Trophoblast cell (in vitro differentiated cells and primary cell): ENCODE results near the gene MKI67.

Source experiments
- DNase-seq, 2 donors: peaks; one replicate each; pipeline ENCODE4 v3.0.0-alpha.2; 2016
- H2AFZ ChIP-seq: 2 replicates; pipeline ENCODE4 v1.6.1; 2013; ENCODE audit warnings: low read length, moderate library complexity, mild to moderate bottlenecking; ENCODE audit not compliant: insufficient read depth, poor library complexity
- H2AK5ac ChIP-seq: 2 replicates; pipeline ENCODE4 v1.6.1; 2013; ENCODE audit warnings: mild to moderate bottlenecking, low read length
- H2BK120ac ChIP-seq: 2 replicates; pipeline ENCODE4 v1.6.1; 2013; ENCODE audit warnings: low read length, mild to moderate bottlenecking, moderate library complexity; ENCODE audit not compliant: insufficient read depth, poor library complexity
- H2BK12ac ChIP-seq: 2 replicates; pipeline ENCODE4 v1.6.1; 2013; ENCODE audit warnings: mild to moderate bottlenecking, low read length, moderate library complexity
- H2BK5ac ChIP-seq: 2 replicates; pipeline ENCODE4 v1.6.1; 2013; ENCODE audit warnings: low read length, low read depth, moderate library complexity, mild to moderate bottlenecking; ENCODE audit not compliant: poor library complexity
- H3K14ac ChIP-seq: 2 replicates; pipeline ENCODE4 v1.6.1; 2013; ENCODE audit warnings: mild to moderate bottlenecking, low read length
- H3K18ac ChIP-seq: 2 replicates; pipeline ENCODE4 v1.6.1; 2013; ENCODE audit warnings: mild to moderate bottlenecking, low read length
- H3K23ac ChIP-seq: 2 replicates; pipeline ENCODE4 v1.6.1; 2013; ENCODE audit warnings: low read length
- H3K27ac ChIP-seq: 2 replicates; pipeline ENCODE4 v1.5.1; 2013; ENCODE audit warnings: low read depth, mild to moderate bottlenecking, inconsistent platforms, low read length, moderate library complexity
- H3K27me3 ChIP-seq: 2 replicates; pipeline ENCODE4 v1.6.1; 2013; ENCODE audit warnings: inconsistent platforms, mild to moderate bottlenecking, low read length, moderate library complexity; ENCODE audit not compliant: insufficient read depth
- H3K36me3 ChIP-seq, 2 experiments: 1 replicate in 1 of 2; 2 replicates in 1 of 2; pipeline ENCODE4 v1.6.1; 2013; ENCODE audit warnings: low read length in 2 of 2, mild to moderate bottlenecking in 2 of 2, moderate library complexity in 1 of 2; ENCODE audit not compliant: insufficient read depth in 2 of 2, control insufficient read depth in 1 of 2
- H3K4ac ChIP-seq: 2 replicates; pipeline ENCODE4 v1.6.1; 2013; ENCODE audit warnings: low read depth, mild to moderate bottlenecking, low read length, moderate library complexity
- H3K4me1 ChIP-seq, 2 experiments: 1 replicate in 1 of 2; 2 replicates in 1 of 2; pipeline ENCODE4 v1.6.1; 2013; ENCODE audit warnings: low read length in 2 of 2, mild to moderate bottlenecking in 2 of 2, moderate library complexity in 1 of 2; ENCODE audit not compliant: insufficient read depth in 2 of 2, control insufficient read depth in 1 of 2
- H3K4me2 ChIP-seq: 2 replicates; pipeline ENCODE4 v1.6.1; 2013; ENCODE audit warnings: inconsistent platforms, mild to moderate bottlenecking, low read length, moderate library complexity
- H3K4me3 ChIP-seq: 2 replicates; pipeline ENCODE4 v1.5.1; 2013; ENCODE audit warnings: mild to moderate bottlenecking, low read depth, low read length, inconsistent platforms
- H3K79me1 ChIP-seq: one replicate; pipeline ENCODE4 v1.6.1; 2013; ENCODE audit warnings: low read length
- H3K79me2 ChIP-seq: 2 replicates; pipeline ENCODE4 v1.6.1; 2013; ENCODE audit warnings: low read length, mild to moderate bottlenecking; ENCODE audit not compliant: control insufficient read depth, insufficient read depth, poor library complexity
- H3K9ac ChIP-seq: 2 replicates; pipeline ENCODE4 v1.6.1; 2013; ENCODE audit warnings: mild to moderate bottlenecking, low read length
- H3K9me3 ChIP-seq: 2 replicates; pipeline ENCODE4 v1.6.1; 2013; ENCODE audit warnings: low read depth, mild to moderate bottlenecking, control low read depth, inconsistent platforms, low read length; ENCODE audit not compliant: insufficient read depth
- H4K12ac ChIP-seq: 2 replicates; pipeline ENCODE4 v1.6.1; 2013; ENCODE audit warnings: low read depth, mild to moderate bottlenecking, low read length, moderate library complexity
- H4K8ac ChIP-seq: 2 replicates; pipeline ENCODE4 v1.6.1; 2013; ENCODE audit warnings: low read depth, mild to moderate bottlenecking, low read length, moderate library complexity
- H4K91ac ChIP-seq: one replicate; pipeline ENCODE4 v1.6.1; 2013; ENCODE audit warnings: low read depth, mild to moderate bottlenecking, low read length, moderate library complexity
- WGBS: extraction: QIAGEN DNeasy Blood & Tissue Kit; methylation state at CpG from one replicate; pipeline ENCODE4 v1.1.7; 2013; ENCODE audit warnings: missing lambda C conversion rate; ENCODE audit not compliant: insufficient read length, insufficient coverage; ENCODE audit errors: extremely low coverage; 5-methylcytosine and 5-hydroxymethylcytosine counted together

The MKI67 gene

DNA sequence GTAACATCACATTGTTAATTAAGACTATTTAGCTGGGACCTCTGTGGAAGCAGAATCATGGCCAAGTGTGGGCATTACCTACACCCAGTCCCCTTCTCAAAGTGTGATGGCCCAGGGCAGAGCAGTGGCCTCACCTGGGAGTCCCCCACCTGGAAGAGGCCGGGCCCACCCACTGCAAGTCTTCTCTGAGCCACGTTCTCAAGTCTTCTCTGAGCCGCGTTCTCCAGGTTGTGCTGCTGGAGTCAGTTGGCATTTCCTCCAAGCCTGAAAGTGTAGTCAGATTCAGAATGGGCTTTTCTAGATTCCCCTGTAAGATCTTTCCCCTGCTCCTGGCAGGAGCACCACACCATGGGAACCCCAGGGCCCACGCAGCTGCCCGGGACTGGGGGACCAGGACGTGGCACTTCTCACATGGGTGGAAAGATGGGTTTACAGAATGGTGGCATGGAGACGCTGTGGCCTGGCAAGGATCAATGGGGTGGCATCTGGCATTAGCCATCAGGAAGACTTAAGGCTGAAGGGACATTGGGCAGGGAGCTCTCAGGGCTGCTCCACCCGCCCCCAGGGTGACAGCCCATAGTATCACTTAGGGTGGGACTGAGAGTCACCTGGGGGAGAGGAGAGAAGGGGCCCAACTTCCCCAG, 68.0 kb downstream of the MKI67 start:
- no peak for DNase-seq
- Histone ChIP-seq H2AFZ (no peak overlapping the region), H2BK5ac (no peak overlapping the region), H3K27me3 (no peaks in the 10 kb centered on the region), H3K9ac (no peak overlapping the region), H3K4me3 (no peak overlapping the region), H2AK5ac (no peak overlapping the region), H2BK12ac (no peak overlapping the region), H3K79me2 (no peaks in the 10 kb centered on the region), H3K79me1 (no peaks in the 10 kb centered on the region), H3K4me1 (peaks cover 6 to 9% of the 10 kb centered on the region in 2 experiments), H3K23ac (no peak overlapping the region), H3K9me3 (peaks cover 10% of the 10 kb centered on the region), H2BK120ac (no peak overlapping the region), H3K14ac (no peak overlapping the region), H4K12ac (no peak overlapping the region), H3K4ac (no peak overlapping the region), H3K27ac (no peak overlapping the region), H3K18ac (no peak overlapping the region), H4K8ac (no peak overlapping the region), H3K36me3 (peaks cover 24 to 25% of the 10 kb centered on the region in 2 experiments), H4K91ac (no peak overlapping the region), H3K4me2 (no peak overlapping the region)
- WGBS = no CpG with 5 or more reads among the region's 9 CpGs

DNA sequence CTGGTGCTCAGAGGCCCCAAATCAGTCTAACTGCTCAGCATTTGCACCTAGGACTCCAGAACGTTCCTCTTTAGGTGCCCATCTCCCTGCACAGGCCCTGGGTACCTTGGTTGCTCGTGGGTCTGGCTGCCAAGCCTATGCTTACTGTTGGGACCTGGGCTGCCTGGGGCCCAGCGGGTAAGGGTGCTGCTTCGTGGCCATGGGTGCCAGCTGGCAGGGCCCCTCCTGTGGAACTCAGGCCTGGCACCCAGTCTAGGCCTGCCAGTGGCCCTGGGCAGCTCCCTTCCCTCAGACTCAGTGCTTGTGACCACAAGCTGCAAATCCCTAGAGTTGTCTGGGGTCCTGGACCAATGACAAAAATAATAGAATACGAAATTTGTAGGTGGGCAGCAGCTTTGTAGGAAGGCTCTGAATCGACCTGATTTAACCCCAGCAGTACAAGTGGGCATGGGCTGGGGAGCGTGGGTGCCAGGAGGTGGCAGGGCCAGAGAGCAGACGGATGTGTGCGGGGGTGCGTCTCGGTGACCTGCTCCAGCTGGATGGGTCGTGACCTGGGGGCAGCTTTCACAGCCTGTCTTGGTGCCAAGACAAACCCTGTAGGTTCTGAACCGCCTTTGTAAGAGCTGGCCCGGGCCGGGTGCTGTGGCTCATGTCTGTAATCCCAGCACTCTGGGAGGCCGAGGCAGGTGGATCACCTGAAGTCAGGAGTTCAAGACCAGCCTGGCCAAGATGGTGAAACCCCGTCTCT, 69.7 kb downstream of the MKI67 start:
- H3K79me2 ChIP-seq = no peaks in the 10 kb centered on the region
- peaks cover 10% of the 10 kb centered on the region for H3K9me3 ChIP-seq
- no peak overlapping the region for H3K4ac ChIP-seq
- H3K14ac ChIP-seq = no peak overlapping the region
- H3K23ac ChIP-seq = no peak overlapping the region
- no peak overlapping the region for H2BK12ac ChIP-seq
- no peak for DNase-seq
- no peaks in the 10 kb centered on the region for H3K27me3 ChIP-seq
- H2BK120ac ChIP-seq = no peak overlapping the region
- H3K9ac ChIP-seq = no peak overlapping the region
- no peak overlapping the region for H4K8ac ChIP-seq
- no peak overlapping the region for H2AK5ac ChIP-seq
- peaks cover 0 to 5% of the 10 kb centered on the region in 2 experiments for H3K4me1 ChIP-seq
- H4K12ac ChIP-seq = no peak overlapping the region
- no peak overlapping the region for H3K18ac ChIP-seq
- H3K27ac ChIP-seq = no peak overlapping the region
- no CpG with 5 or more reads among the region's 17 CpGs for WGBS
- H3K4me2 ChIP-seq = no peak overlapping the region
- no peak overlapping the region for H2BK5ac ChIP-seq
- peaks cover 26 to 29% of the 10 kb centered on the region in 2 experiments for H3K36me3 ChIP-seq
- H2AFZ ChIP-seq = no peak overlapping the region
- no peak overlapping the region for H3K4me3 ChIP-seq
- no peak overlapping the region for H4K91ac ChIP-seq
- no peaks in the 10 kb centered on the region for H3K79me1 ChIP-seq

DNA sequence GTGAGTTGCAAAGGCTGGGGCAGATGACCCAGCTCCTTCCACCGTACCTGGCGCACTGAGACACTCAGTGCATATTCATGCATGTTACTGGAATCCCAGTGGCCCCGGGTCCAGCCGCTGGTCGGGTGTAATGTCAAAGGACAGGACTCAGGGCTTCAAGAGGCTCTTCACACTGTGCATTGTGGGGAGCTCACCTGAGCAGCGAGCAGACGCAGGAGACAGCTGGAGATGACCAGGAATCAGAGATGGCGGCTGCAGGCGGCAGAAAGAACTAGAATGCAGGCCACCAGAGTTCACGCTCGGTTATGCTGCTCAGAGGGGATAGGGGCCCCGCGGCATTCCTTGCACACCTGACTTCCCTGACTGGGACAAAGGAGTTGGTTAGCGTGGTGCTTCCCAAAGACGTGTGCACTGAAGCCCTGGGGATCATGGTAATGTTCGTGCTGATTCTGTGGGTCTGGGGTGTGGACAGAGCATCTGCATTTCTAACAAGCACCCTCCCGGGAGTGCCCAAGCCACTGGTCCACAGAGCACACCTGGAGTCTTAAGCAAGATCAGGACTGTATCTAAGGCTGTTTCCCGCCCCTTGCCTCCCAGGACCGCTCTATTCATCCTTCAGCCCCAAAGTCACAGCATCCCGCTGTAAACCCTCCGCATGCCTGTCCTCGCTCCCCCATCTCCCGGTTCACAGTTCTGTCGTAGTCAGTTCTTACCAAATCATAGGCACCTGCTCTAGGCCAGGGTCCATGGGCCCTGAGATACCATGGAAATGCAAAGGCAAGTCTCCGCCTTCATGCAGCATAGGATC, 71.0 kb downstream of the MKI67 start:
- no peak overlapping the region for H2AFZ ChIP-seq
- WGBS = no CpG with 5 or more reads among the region's 25 CpGs
- peaks cover 7% of the 10 kb centered on the region for H3K9me3 ChIP-seq

DNA sequence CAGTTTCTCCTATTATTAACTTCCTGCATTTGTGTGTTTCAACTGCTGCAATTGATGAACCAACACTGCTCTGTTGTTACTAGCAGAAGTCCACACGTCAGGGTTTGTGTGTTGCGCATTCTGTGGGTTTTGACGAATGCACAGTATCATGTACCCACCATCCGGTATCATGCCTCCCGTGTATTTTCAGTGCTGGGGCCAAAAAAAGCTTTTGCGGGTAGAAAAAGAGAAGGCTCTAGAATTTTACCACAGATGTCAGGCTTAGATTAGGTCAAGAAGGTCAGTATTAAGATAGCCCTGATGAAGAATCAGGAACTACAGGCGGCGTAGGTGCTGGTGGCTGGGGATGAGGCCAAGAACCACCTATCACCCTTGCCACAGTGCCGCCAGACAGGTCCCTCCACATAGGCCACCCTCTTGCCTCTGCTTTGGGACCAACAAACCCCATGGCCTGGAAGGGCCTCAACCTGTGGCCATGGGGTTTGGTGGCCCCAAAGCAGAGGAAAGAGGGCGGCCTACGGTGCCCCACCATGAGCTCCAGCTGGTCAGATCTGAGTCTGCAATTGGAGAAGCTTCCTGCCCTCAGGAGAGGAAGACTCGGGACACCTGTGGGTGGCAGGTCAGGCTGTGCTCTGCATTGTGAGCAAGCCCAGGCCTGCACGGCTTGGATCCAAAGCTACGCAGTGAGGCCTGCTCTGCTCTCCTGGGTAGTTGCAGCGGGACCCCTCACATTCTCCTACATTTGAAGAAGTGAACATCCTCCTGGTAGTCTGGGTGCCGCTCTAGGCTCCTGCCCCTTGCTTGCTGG, 71.9 kb downstream of the MKI67 start:
- peaks cover 3% of the 10 kb centered on the region for H3K9me3 ChIP-seq
- H3K4me2 ChIP-seq = no peak overlapping the region
- no CpG with 5 or more reads among the region's 16 CpGs for WGBS
- no peak overlapping the region for H2BK120ac ChIP-seq
- no peak overlapping the region for H2AK5ac ChIP-seq
- no peaks in the 10 kb centered on the region for H3K79me1 ChIP-seq
- H4K91ac ChIP-seq = no peak overlapping the region
- H4K12ac ChIP-seq = no peak overlapping the region
- peaks cover 17 to 18% of the 10 kb centered on the region in 2 experiments for H3K36me3 ChIP-seq
- H3K27me3 ChIP-seq = no peaks in the 10 kb centered on the region
- H2AFZ ChIP-seq = no peak overlapping the region
- H3K4me3 ChIP-seq = no peak overlapping the region
- no peaks in the 10 kb centered on the region for H3K79me2 ChIP-seq
- peak; percentile 69 to 74 for DNase-seq
- no peak overlapping the region for H3K27ac ChIP-seq
- H2BK5ac ChIP-seq = no peak overlapping the region
- no peak overlapping the region for H3K14ac ChIP-seq
- no peak overlapping the region for H3K4ac ChIP-seq
- no peak overlapping the region for H3K18ac ChIP-seq
- H3K4me1 ChIP-seq = peaks cover 3 to 12% of the 10 kb centered on the region in 2 experiments
- H3K23ac ChIP-seq = no peak overlapping the region
- H4K8ac ChIP-seq = no peak overlapping the region
- H2BK12ac ChIP-seq = no peak overlapping the region
- no peak overlapping the region for H3K9ac ChIP-seq

More for the DNA sequence above, 71.0 kb downstream of the MKI67 start:
- Histone ChIP-seq H4K8ac (no peak overlapping the region), H4K12ac (no peak overlapping the region), H4K91ac (no peak overlapping the region), H3K36me3 (peaks cover 23 to 26% of the 10 kb centered on the region in 2 experiments), H3K23ac (no peak overlapping the region), H2BK12ac (no peak overlapping the region), H2BK5ac (no peak overlapping the region), H3K18ac (no peak overlapping the region), H2AK5ac (no peak overlapping the region), H3K4me2 (no peak overlapping the region), H3K27ac (no peak overlapping the region), H3K79me1 (no peaks in the 10 kb centered on the region), H3K14ac (no peak overlapping the region), H3K79me2 (no peaks in the 10 kb centered on the region), H3K4me3 (no peak overlapping the region), H3K9ac (no peak overlapping the region), H3K4me1 (peaks cover 0 to 6% of the 10 kb centered on the region in 2 experiments), H3K27me3 (no peaks in the 10 kb centered on the region), H3K4ac (no peak overlapping the region), H2BK120ac (no peak overlapping the region)
- DNase-seq = peak; percentile 93 to 95
